ENCODE data around the gene KRT76. TPM values are rescaled to one million over a fixed set of nuclear protein-coding genes. Genes with fewer than 3 reads are reported as not detected.

The KRT76 gene
- total RNA-seq, 1 donor, result not detected

DNA sequence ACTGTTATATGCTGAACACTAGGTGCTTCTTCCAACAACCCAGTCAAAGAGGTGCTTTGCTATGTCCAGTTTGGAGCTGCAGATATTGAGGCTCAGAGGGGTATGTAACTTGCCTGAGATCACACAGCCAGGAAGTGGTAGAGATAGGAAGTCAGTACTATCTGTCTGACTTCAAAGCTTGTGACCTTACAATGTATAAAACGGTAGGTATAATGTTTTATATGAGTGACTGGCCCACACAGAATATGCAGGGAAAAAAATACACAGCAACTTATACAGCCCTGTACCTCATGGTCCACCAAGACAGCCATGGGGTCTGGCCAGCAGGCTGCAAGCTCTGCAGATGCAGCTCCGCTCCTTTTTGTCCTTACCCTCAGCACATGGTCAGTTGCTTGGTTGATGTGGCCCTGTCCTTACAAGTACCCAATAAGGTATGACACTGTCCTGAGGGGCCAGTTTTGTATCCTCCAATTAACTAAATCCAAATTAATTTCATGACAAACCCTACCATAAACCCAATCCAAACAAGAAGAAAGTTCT is 40.6 kb upstream of the KRT76 start:
- Histone ChIP-seq H3K4me3 (ENCODE audit: insufficient read depth, low read length) (no peak overlapping the region), H3K36me3 (ENCODE audit: insufficient read depth, low read length) (no peaks in the 10 kb centered on the region), H3K4me2 (ENCODE audit: insufficient read depth, low read length) (no peak overlapping the region), H3K79me2 (ENCODE audit: insufficient read depth, low read length) (no peaks in the 10 kb centered on the region), H3K9me3 (ENCODE audit: low read depth, low read length) (no peaks in the 10 kb centered on the region), H4K20me1 (ENCODE audit: insufficient read depth, low read length) (no peaks in the 10 kb centered on the region), H3K27ac (ENCODE audit: low read depth, low read length) (no peak overlapping the region), H3K4me1 (ENCODE audit: insufficient read depth, low read length) (peaks cover 7% of the 10 kb centered on the region), H2AFZ (ENCODE audit: low read length) (no peak overlapping the region), H3K27me3 (ENCODE audit: insufficient read depth, low read length) (peaks cover 33% of the 10 kb centered on the region)
- no peak for DNase-seq (ENCODE audit: insufficient read length, low spot score, missing footprints)
- TF ChIP-seq, protein P1, sequence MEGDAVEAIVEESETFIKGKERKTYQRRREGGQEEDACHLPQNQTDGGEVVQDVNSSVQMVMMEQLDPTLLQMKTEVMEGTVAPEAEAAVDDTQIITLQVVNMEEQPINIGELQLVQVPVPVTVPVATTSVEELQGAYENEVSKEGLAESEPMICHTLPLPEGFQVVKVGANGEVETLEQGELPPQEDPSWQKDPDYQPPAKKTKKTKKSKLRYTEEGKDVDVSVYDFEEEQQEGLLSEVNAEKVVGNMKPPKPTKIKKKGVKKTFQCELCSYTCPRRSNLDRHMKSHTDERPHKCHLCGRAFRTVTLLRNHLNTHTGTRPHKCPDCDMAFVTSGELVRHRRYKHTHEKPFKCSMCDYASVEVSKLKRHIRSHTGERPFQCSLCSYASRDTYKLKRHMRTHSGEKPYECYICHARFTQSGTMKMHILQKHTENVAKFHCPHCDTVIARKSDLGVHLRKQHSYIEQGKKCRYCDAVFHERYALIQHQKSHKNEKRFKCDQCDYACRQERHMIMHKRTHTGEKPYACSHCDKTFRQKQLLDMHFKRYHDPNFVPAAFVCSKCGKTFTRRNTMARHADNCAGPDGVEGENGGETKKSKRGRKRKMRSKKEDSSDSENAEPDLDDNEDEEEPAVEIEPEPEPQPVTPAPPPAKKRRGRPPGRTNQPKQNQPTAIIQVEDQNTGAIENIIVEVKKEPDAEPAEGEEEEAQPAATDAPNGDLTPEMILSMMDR (IDR thresholded peaks at IDR 0.05; ENCODE audit: extremely low read depth, low read depth, low read length), result no peak

DNA sequence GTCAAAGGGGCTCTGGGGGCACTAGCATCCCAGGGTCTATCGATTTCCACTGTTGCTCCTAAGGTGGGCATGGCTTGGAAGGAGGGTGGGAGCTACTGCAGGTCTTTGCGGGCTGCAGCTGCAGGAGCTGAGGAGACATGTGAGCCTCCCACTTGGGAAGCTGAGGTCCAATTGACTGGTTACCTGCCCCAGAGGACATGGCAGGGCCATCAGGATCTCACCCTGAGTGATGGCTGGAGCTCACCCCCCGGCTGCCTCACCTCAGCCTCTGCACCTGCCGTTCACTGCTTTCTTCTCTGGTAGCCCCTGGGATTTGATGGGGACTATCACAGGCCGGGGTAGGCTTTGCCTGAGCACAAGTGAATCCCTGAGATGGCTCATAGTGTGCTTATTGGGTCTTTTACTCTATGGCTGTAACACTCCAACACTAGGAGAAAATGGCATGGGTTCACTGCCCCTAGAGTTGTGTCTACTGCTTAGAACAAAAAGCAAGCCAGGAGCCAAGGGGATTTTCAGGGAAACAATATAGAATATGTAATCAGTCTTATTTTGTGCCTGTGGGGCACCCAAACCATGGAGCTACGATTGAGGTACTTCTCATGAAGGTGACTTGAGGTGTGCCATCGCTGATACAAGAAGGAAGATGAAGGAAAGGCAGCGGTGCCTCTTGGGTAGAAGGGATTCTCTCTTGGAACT is 40.0 kb upstream of the KRT76 start:
- Histone ChIP-seq H4K20me1 (ENCODE audit: insufficient read depth, low read length) (no peaks in the 10 kb centered on the region), H3K27me3 (ENCODE audit: insufficient read depth, low read length) (peaks cover 34% of the 10 kb centered on the region), H2AFZ (ENCODE audit: low read length) (no peak overlapping the region), H3K4me2 (ENCODE audit: insufficient read depth, low read length) (no peak overlapping the region), H3K4me1 (ENCODE audit: insufficient read depth, low read length) (peaks cover 3% of the 10 kb centered on the region), H3K36me3 (ENCODE audit: insufficient read depth, low read length) (no peaks in the 10 kb centered on the region), H3K27ac (ENCODE audit: low read depth, low read length) (no peak overlapping the region), H3K9me3 (ENCODE audit: low read depth, low read length) (no peaks in the 10 kb centered on the region), H3K79me2 (ENCODE audit: insufficient read depth, low read length) (no peaks in the 10 kb centered on the region), H3K4me3 (ENCODE audit: insufficient read depth, low read length) (no peak overlapping the region)
- TF ChIP-seq, protein P1 (IDR thresholded peaks at IDR 0.05; ENCODE audit: extremely low read depth, low read depth, low read length), result no peak
- DNase-seq (ENCODE audit: insufficient read length, low spot score, missing footprints), result no peak

DNA sequence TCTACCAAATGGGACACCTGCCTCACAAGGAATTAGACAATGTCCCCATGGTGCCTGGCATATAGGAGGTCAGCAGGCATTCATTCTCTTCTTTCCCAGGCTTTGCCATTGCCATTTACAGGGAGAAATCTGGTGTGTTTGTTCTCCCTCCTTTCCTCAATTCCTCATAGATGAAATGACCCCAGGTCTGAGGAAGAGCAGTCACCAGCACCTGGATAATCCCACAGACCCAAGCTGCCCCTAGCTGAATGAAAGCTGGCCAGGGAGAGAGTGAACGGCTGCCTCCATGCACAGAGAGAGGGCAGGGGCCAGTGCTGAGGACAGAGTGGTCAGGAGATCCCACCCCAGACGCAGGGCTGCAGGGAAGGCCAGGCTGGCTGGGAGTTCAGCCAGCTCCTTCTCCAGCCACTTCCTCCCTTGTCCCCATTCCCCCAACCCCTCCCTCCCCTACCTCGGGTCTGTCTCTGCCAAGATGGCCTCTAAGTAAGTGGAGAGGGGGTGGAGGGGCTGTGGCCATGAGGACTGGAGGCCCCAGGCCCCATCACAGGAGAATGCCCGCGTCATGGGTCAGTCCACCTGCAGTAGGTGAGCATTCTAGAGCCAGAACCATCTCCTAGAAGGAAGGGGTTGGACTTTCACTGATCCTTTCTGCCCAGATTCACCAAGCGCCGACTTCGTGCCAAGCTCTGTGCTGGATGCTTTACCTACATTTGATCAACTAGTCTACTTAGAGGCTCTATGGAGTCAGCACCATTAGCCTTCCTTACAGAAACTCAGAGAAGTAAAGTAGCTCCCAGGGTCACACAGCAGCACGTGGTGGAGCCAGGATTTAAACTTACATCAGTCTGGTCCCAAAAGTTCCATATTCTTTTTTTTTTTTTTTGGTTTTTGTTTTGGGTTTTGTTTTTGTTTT is 38.8 kb upstream of the KRT76 start:
- no peak overlapping the region for H3K4me2 ChIP-seq (ENCODE audit: insufficient read depth, low read length)
- no peak overlapping the region for H3K27ac ChIP-seq (ENCODE audit: low read depth, low read length)
- H3K79me2 ChIP-seq (ENCODE audit: insufficient read depth, low read length), result no peaks in the 10 kb centered on the region
- no peaks in the 10 kb centered on the region for H3K36me3 ChIP-seq (ENCODE audit: insufficient read depth, low read length)
- no peaks in the 10 kb centered on the region for H3K4me1 ChIP-seq (ENCODE audit: insufficient read depth, low read length)
- H3K27me3 ChIP-seq (ENCODE audit: insufficient read depth, low read length), result peaks cover 30% of the 10 kb centered on the region
- H4K20me1 ChIP-seq (ENCODE audit: insufficient read depth, low read length), result no peaks in the 10 kb centered on the region
- H3K4me3 ChIP-seq (ENCODE audit: insufficient read depth, low read length), result no peak overlapping the region
- TF ChIP-seq, protein P1 (IDR thresholded peaks at IDR 0.05; ENCODE audit: extremely low read depth, low read depth, low read length), result no peak
- H2AFZ ChIP-seq (ENCODE audit: low read length), result no peak overlapping the region
- no peak for DNase-seq (ENCODE audit: insufficient read length, low spot score, missing footprints)
- no peaks in the 10 kb centered on the region for H3K9me3 ChIP-seq (ENCODE audit: low read depth, low read length)

DNA sequence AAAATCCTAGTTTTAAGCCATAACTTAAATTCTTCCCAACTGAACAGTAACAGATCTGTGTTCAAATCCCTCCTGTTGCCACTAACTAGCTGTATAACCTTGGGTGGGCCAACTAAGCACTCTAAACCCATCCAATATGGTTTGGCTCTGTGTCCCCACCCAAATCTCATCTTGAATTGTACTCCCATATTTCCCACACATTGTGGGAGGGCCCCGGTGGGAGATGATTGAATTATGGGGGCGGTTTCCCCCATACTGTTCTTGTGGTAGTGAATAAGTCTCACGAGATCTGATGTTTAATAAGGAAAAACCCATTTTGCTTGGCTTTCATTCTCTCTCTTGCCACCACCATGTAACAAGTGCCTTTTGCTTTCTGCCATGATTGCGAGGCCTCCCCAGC is 38.0 kb upstream of the KRT76 start:
- Histone ChIP-seq H3K9me3 (ENCODE audit: low read depth, low read length) (no peaks in the 10 kb centered on the region), H3K4me3 (ENCODE audit: insufficient read depth, low read length) (no peak overlapping the region), H2AFZ (ENCODE audit: low read length) (no peak overlapping the region), H3K4me2 (ENCODE audit: insufficient read depth, low read length) (no peak overlapping the region), H4K20me1 (ENCODE audit: insufficient read depth, low read length) (no peaks in the 10 kb centered on the region), H3K79me2 (ENCODE audit: insufficient read depth, low read length) (no peaks in the 10 kb centered on the region), H3K27me3 (ENCODE audit: insufficient read depth, low read length) (peaks cover 28% of the 10 kb centered on the region), H3K4me1 (ENCODE audit: insufficient read depth, low read length) (no peaks in the 10 kb centered on the region), H3K36me3 (ENCODE audit: insufficient read depth, low read length) (no peaks in the 10 kb centered on the region), H3K27ac (ENCODE audit: low read depth, low read length) (no peak overlapping the region)
- DNase-seq (ENCODE audit: insufficient read length, low spot score, missing footprints), result no peak
- TF ChIP-seq, protein P1 (IDR thresholded peaks at IDR 0.05; ENCODE audit: extremely low read depth, low read depth, low read length), result no peak

Data from osteoblast (primary cell).